Neural cell (in vitro differentiated cells): Measurements from ENCODE around the gene CYB561. TPM values are rescaled to one million over a fixed set of nuclear protein-coding genes. Genes with fewer than 3 reads are reported as not detected.

Experiments
- H2AFZ ChIP-seq: fragments of 200-600, 300-800 bp; sonication (generic), shearing (Covaris generic); 2 replicates; pipeline ENCODE4 v1.6.0; 2014; ENCODE audit warnings: low read depth, mild to moderate bottlenecking, antibody characterized with exemption, low read length, moderate library complexity
- H3F3A ChIP-seq: fragments of 200-600 bp; shearing (Covaris generic); 2 replicates; pipeline ENCODE4 v1.6.1; 2016; ENCODE audit warnings: mild to moderate bottlenecking, moderate library complexity, mixed read lengths, antibody characterized with exemption, low read length; ENCODE audit not compliant: insufficient read depth, poor library complexity, severe bottlenecking
- H3K27ac ChIP-seq: fragments of 200-600, 300-800 bp; sonication (generic), shearing (Covaris generic); 2 replicates; pipeline ENCODE4 v1.5.1; 2014; ENCODE audit warnings: mild to moderate bottlenecking, low read length, moderate library complexity
- H3K27me3 ChIP-seq: fragments of 300-800, 200-600 bp; sonication (generic), shearing (Covaris generic); 2 replicates; pipeline ENCODE4 v1.6.0; 2014; ENCODE audit warnings: mild to moderate bottlenecking, low read depth, low read length, moderate library complexity; ENCODE audit not compliant: insufficient read depth
- H3K36me3 ChIP-seq: fragments of 300-800, 200-600 bp; sonication (generic), shearing (Covaris generic); 2 replicates; pipeline ENCODE4 v1.5.1; 2014; ENCODE audit warnings: mild to moderate bottlenecking, antibody characterized with exemption, low read length, moderate library complexity; ENCODE audit not compliant: insufficient read depth
- H3K4me2 ChIP-seq: fragments of 300-800, 200-600 bp; sonication (generic), shearing (Covaris generic); 2 replicates; pipeline ENCODE4 v1.6.0; 2014; ENCODE audit warnings: mild to moderate bottlenecking, low read length
- H3K4me3 ChIP-seq: fragments of 300-800, 200-600 bp; sonication (generic), shearing (Covaris generic); 2 replicates; pipeline ENCODE4 v1.5.1; 2014; ENCODE audit warnings: mild to moderate bottlenecking, low read length, moderate library complexity
- H3K79me2 ChIP-seq: fragments of 200-600 bp; shearing (Covaris generic); replicated peaks from 2 replicates; pipeline ENCODE4 v1.6.0; 2014; ENCODE audit warnings: mild to moderate bottlenecking, low read length, moderate library complexity; ENCODE audit not compliant: insufficient read depth
- H3K9ac ChIP-seq: fragments of 300-800, 200-600 bp; sonication (generic), shearing (Covaris generic); 2 replicates; pipeline ENCODE4 v1.6.1; 2016; ENCODE audit warnings: mild to moderate bottlenecking, low read length, mixed read lengths
- H3K9me2 ChIP-seq: fragments of 200-600 bp; shearing (Covaris generic); 2 replicates; pipeline ENCODE4 v1.6.1; 2016; ENCODE audit warnings: mild to moderate bottlenecking, low read length, mixed read lengths; ENCODE audit not compliant: insufficient read depth
- H3K9me3 ChIP-seq: fragments of 200-600, 300-800 bp; sonication (generic), shearing (Covaris generic); 2 replicates; pipeline ENCODE4 v1.6.1; 2016; ENCODE audit warnings: mild to moderate bottlenecking, mixed run types, low read length, moderate library complexity, mixed read lengths
- H4K20me1 ChIP-seq: fragments of 200-600 bp; shearing (Covaris generic); 2 replicates; pipeline ENCODE4 v1.6.1; 2016; ENCODE audit warnings: mild to moderate bottlenecking, mixed run types; ENCODE audit not compliant: insufficient read depth
- EP300 ChIP-seq: fragments of 450-650 bp; conservative IDR thresholded peaks from 2 replicates; pipeline ENCODE4 v1.6.1; 2014; ENCODE audit warnings: antibody characterized with exemption, mild to moderate bottlenecking, moderate library complexity; ENCODE audit not compliant: poor library complexity, severe bottlenecking
- EZH2 ChIP-seq: fragments of 200-600, 300-800 bp; shearing (Covaris generic), sonication (generic); IDR thresholded peaks from 2 replicates; pipeline ENCODE4 v1.6.1; 2014; ENCODE audit warnings: antibody characterized with exemption, low read length, borderline replicate concordance, mild to moderate bottlenecking; ENCODE audit not compliant: insufficient read depth, poor library complexity, severe bottlenecking
- MXI1 ChIP-seq: fragments of 450-650 bp; conservative IDR thresholded peaks from 2 replicates; pipeline ENCODE4 v1.6.1; 2014; ENCODE audit warnings: antibody characterized with exemption, mild to moderate bottlenecking; ENCODE audit not compliant: poor library complexity, severe bottlenecking
- POLR2AphosphoS5 ChIP-seq: IDR thresholded peaks from 2 replicates; pipeline ENCODE4 v1.6.1; 2012
- RAD21 ChIP-seq: fragments of 450-650 bp; conservative IDR thresholded peaks from 2 replicates; pipeline ENCODE4 v1.6.1; 2014; ENCODE audit warnings: antibody characterized with exemption, mild to moderate bottlenecking, moderate library complexity
- SMC3 ChIP-seq: fragments of 450-650 bp; conservative IDR thresholded peaks from 2 replicates; pipeline ENCODE4 v1.6.1; 2014; ENCODE audit warnings: antibody characterized with exemption, mild to moderate bottlenecking, moderate library complexity; ENCODE audit not compliant: poor library complexity
- TAF1 ChIP-seq: IDR thresholded peaks from 2 replicates; pipeline ENCODE4 v1.6.1; 2012; ENCODE audit warnings: low read depth
- polyA plus RNA-seq: library from polyadenylated mRNA; depleted of rRNA; stranded (reverse); fragments of >200 nt; gene quantifications from 2 replicates; pipeline ENCODE4 v1.2.3, GENCODE V29; 2014
- TF ChIP-seq, protein P1 (sequence below): IDR thresholded peaks from 2 replicates; pipeline ENCODE4 v1.6.1; 2012; ENCODE audit warnings: borderline replicate concordance
- TF ChIP-seq, protein P2 (sequence below): fragments of 450-650 bp; IDR thresholded peaks from 2 replicates; pipeline ENCODE4 v1.5.1; 2014; ENCODE audit warnings: antibody characterized with exemption, mild to moderate bottlenecking, moderate library complexity; ENCODE audit not compliant: poor library complexity, severe bottlenecking

Gene CYB561
- polyA plus RNA-seq, 1 donor from 2014 or later = 15.7 TPM

DNA sequence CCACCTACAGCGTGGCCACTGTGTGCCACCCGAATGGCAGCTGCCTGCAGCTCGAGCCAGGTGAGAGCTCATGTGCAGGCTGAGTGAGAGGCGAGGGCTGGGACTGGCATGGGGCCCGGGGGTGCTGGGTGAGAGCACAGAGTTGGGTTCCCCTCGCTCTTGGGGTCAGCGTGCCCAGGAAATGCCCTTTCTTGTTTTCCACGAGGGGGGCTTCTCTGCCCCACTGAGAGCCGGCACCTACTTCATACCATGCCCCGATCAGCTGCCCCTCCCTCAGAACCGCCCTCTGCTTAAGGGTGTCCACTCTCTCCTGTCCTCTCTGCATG, 40.9 kb upstream of the CYB561 start:
- Histone ChIP-seq H3K27ac (no peak overlapping the region), H3K4me2 (no peak overlapping the region), H3K36me3 (no peaks in the 10 kb centered on the region), H3K9ac (no peak overlapping the region), H3K9me3 (no peaks in the 10 kb centered on the region), H3K4me3 (no peak overlapping the region), H3K27me3 (no peaks in the 10 kb centered on the region), H3K79me2 (no peaks in the 10 kb centered on the region), H4K20me1 (no peaks in the 10 kb centered on the region), H3K9me2 (no peaks in the 10 kb centered on the region), H3F3A (no peaks in the 10 kb centered on the region), H2AFZ (no peak overlapping the region)
- TF ChIP-seq EP300 (no peak), MXI1 (no peak), POLR2AphosphoS5 (no peak), SMC3 (no peak), EZH2 (no peak), TAF1 (no peak), RAD21 (no peak)
- TF ChIP-seq, protein P1, sequence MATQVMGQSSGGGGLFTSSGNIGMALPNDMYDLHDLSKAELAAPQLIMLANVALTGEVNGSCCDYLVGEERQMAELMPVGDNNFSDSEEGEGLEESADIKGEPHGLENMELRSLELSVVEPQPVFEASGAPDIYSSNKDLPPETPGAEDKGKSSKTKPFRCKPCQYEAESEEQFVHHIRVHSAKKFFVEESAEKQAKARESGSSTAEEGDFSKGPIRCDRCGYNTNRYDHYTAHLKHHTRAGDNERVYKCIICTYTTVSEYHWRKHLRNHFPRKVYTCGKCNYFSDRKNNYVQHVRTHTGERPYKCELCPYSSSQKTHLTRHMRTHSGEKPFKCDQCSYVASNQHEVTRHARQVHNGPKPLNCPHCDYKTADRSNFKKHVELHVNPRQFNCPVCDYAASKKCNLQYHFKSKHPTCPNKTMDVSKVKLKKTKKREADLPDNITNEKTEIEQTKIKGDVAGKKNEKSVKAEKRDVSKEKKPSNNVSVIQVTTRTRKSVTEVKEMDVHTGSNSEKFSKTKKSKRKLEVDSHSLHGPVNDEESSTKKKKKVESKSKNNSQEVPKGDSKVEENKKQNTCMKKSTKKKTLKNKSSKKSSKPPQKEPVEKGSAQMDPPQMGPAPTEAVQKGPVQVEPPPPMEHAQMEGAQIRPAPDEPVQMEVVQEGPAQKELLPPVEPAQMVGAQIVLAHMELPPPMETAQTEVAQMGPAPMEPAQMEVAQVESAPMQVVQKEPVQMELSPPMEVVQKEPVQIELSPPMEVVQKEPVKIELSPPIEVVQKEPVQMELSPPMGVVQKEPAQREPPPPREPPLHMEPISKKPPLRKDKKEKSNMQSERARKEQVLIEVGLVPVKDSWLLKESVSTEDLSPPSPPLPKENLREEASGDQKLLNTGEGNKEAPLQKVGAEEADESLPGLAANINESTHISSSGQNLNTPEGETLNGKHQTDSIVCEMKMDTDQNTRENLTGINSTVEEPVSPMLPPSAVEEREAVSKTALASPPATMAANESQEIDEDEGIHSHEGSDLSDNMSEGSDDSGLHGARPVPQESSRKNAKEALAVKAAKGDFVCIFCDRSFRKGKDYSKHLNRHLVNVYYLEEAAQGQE = no peak
- TF ChIP-seq, protein P2, sequence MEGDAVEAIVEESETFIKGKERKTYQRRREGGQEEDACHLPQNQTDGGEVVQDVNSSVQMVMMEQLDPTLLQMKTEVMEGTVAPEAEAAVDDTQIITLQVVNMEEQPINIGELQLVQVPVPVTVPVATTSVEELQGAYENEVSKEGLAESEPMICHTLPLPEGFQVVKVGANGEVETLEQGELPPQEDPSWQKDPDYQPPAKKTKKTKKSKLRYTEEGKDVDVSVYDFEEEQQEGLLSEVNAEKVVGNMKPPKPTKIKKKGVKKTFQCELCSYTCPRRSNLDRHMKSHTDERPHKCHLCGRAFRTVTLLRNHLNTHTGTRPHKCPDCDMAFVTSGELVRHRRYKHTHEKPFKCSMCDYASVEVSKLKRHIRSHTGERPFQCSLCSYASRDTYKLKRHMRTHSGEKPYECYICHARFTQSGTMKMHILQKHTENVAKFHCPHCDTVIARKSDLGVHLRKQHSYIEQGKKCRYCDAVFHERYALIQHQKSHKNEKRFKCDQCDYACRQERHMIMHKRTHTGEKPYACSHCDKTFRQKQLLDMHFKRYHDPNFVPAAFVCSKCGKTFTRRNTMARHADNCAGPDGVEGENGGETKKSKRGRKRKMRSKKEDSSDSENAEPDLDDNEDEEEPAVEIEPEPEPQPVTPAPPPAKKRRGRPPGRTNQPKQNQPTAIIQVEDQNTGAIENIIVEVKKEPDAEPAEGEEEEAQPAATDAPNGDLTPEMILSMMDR = no peak

DNA sequence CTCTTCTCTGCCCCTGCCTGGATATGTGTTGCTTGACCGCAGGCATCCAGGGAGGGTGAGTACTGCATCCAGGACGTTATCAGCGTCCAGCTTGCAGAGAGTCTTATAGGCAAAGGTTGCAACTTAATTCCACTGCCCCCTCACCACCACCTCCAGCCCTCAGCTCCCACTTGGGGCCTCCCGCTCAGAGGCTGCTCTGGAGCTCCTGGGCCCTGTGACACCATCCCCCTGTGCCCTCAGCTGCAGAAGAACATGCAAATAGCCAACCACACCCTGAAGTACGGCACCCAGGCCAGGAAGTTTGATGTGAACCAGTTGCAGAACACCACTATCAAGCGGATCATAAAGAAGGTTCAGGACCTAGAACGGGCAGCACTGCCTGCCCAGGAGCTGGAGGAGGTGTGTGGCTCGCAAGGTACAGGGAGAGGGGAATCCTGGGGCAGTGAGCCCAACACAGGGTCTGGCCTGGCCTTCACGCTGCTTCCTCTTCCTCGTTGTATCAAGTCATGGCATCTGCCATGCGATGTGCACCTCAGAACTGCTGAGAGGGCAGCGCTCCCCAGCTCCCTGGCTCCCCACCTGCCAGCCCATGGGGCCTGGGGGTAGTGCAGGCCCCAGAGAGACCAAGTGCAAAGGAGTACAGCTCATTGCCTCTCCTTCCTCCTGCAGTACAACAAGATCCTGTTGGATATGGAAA, 40.4 kb upstream of the CYB561 start:
- H3F3A ChIP-seq = no peaks in the 10 kb centered on the region
- H3K4me3 ChIP-seq = no peak overlapping the region
- H3K27ac ChIP-seq = no peak overlapping the region
- H3K4me2 ChIP-seq = no peak overlapping the region
- H3K9me3 ChIP-seq = no peaks in the 10 kb centered on the region
- no peaks in the 10 kb centered on the region for H3K9me2 ChIP-seq
- no peaks in the 10 kb centered on the region for H3K27me3 ChIP-seq
- no peaks in the 10 kb centered on the region for H3K79me2 ChIP-seq
- H2AFZ ChIP-seq = no peak overlapping the region
- no peak overlapping the region for H3K9ac ChIP-seq
- no peaks in the 10 kb centered on the region for H3K36me3 ChIP-seq
- H4K20me1 ChIP-seq = no peaks in the 10 kb centered on the region
- TF ChIP-seq TAF1 (no peak), EP300 (no peak), EZH2 (no peak), POLR2AphosphoS5 (no peak), RAD21 (no peak), SMC3 (no peak), MXI1 (no peak)
- TF ChIP-seq, protein P2 = no peak
- TF ChIP-seq, protein P1 = no peak
